Spleen (tissue), 7 donors: ENCODE results near the gene NFIX.

Experiments used
- CTCF ChIP-seq, 11 experiments: fragments of 200-600 bp in 7 of 11; fragments of 450-650 bp in 4 of 11; sonication (generic) in 4 of 11; IDR thresholded peaks in 8 of 11; conservative IDR thresholded peaks in 3 of 11; 1 replicate in 7 of 11; 2 replicates in 4 of 11; pipeline versions ENCODE4 v1.4.0 to v1.8.0; 2016 to 2021; ENCODE audit warnings: antibody characterized with exemption in 11 of 11, inconsistent platforms in 4 of 11, mild to moderate bottlenecking in 1 of 11
- POLR2A ChIP-seq, 3 donors: fragments of 450-650 bp; IDR thresholded peaks; one replicate each; pipeline ENCODE4 v1.5.1; 2017; ENCODE audit warnings: antibody characterized with exemption in 3 of 3, mild to moderate bottlenecking in 1 of 3
- POLR2AphosphoS5 ChIP-seq, 3 donors: sonication (generic); formaldehyde crosslinking; IDR thresholded peaks; one replicate each; pipeline ENCODE4 v1.5.1; 2017; ENCODE audit warnings: antibody characterized with exemption in 3 of 3
- donor health status: DM: no; HTN: no; CAD: no; lungs with moderate emphysema.
- donor health status: DM: no; HTN: no; CAD: no.
- donor health status: DM: no; HTN: no; CAD: no.

- TF ChIP-seq CTCF (IDR thresholded peaks at IDR 0.05 in 8 of 11, conservative IDR thresholded peaks at IDR 0.05 in 3 of 11) (peak in 1 of 11 experiments; percentile 3), POLR2A (IDR thresholded peaks at IDR 0.05) (no peak), POLR2AphosphoS5 (IDR thresholded peaks at IDR 0.05) (no peak)
Observed at GRCh38 chr19:13101590-13102415, 106.5 kb downstream of the NFIX start.
